ENCODE measurements around the gene STKLD1.
"Not testable (repeated sequence)": the region's sequence is repeated elsewhere in the genome, so short reads cannot be mapped to it uniquely, and the experiment has no call there.

The STKLD1 gene

GRCh38 chr9:133361507-133362092 is 14.6 kb upstream of the STKLD1 start:
- no peak for DNase-seq (ENCODE audit: low read depth, low spot score)

- DNase-seq (ENCODE audit: low read depth, low spot score), result no peak
Observed at GRCh38 chr9:133362359-133363044, 13.7 kb upstream of the STKLD1 start.

- DNase-seq (ENCODE audit: low read depth, low spot score), result no peak
Observed at GRCh38 chr9:133366435-133366834, 9.7 kb upstream of the STKLD1 start.

- DNase-seq (ENCODE audit: low read depth, low spot score), result no peak
Observed at GRCh38 chr9:133367221-133367620, 8.9 kb upstream of the STKLD1 start.

- no peak for DNase-seq (ENCODE audit: low read depth, low spot score)
Observed at GRCh38 chr9:133367778-133368177, 8.4 kb upstream of the STKLD1 start.

- DNase-seq (ENCODE audit: low read depth, low spot score), result no peak
Observed at GRCh38 chr9:133368249-133368881, 7.8 kb upstream of the STKLD1 start.

GRCh38 chr9:133369422-133369821 is 6.7 kb upstream of the STKLD1 start:
- no peak for DNase-seq (ENCODE audit: low read depth, low spot score)

- DNase-seq (ENCODE audit: low read depth, low spot score), result no peak
Observed at GRCh38 chr9:133369933-133370332, 6.2 kb upstream of the STKLD1 start.

- DNase-seq (ENCODE audit: low read depth, low spot score), result no peak
Observed at GRCh38 chr9:133370685-133371084, 5.5 kb upstream of the STKLD1 start.

GRCh38 chr9:133371261-133371711 is 4.9 kb upstream of the STKLD1 start:
- no peak for DNase-seq (ENCODE audit: low read depth, low spot score)

- DNase-seq (ENCODE audit: low read depth, low spot score), result no peak
Observed at GRCh38 chr9:133372144-133372543, 4.0 kb upstream of the STKLD1 start.

- DNase-seq (ENCODE audit: low read depth, low spot score), result no peak
Observed at GRCh38 chr9:133374612-133375115, 1.5 kb upstream of the STKLD1 start.

- DNase-seq (ENCODE audit: low read depth, low spot score), result no peak
Observed at GRCh38 chr9:133375116-133375723, 946 bp upstream of the STKLD1 start.

GRCh38 chr9:133377280-133377679 is 1.1 kb downstream of the STKLD1 start:
- not testable (repeated sequence) for DNase-seq (ENCODE audit: low read depth, low spot score)

- no peak for DNase-seq (ENCODE audit: low read depth, low spot score)
Observed at GRCh38 chr9:133377721-133378216, 1.6 kb downstream of the STKLD1 start.

GRCh38 chr9:133378408-133378962 is 2.3 kb downstream of the STKLD1 start:
- no peak for DNase-seq (ENCODE audit: low read depth, low spot score)

GRCh38 chr9:133379153-133380086 is 3.3 kb downstream of the STKLD1 start:
- no peak for DNase-seq (ENCODE audit: low read depth, low spot score)

- DNase-seq (ENCODE audit: low read depth, low spot score), result no peak
Observed at GRCh38 chr9:133380734-133381133, 4.6 kb downstream of the STKLD1 start.

- no peak for DNase-seq (ENCODE audit: low read depth, low spot score)
Observed at GRCh38 chr9:133382507-133383141, 6.5 kb downstream of the STKLD1 start.

- no peak for DNase-seq (ENCODE audit: low read depth, low spot score)
Observed at GRCh38 chr9:133383438-133383837, 7.3 kb downstream of the STKLD1 start.
